ENCODE measurements around the gene TNFSF18. TPM values are rescaled to one million over a fixed set of nuclear protein-coding genes. Genes with fewer than 3 reads are reported as not detected.

The TNFSF18 gene
- total and polyA plus RNA-seq, 2 donors (not counting 1 experiment from before 2014, with no cell fraction given), result not detected

DNA sequence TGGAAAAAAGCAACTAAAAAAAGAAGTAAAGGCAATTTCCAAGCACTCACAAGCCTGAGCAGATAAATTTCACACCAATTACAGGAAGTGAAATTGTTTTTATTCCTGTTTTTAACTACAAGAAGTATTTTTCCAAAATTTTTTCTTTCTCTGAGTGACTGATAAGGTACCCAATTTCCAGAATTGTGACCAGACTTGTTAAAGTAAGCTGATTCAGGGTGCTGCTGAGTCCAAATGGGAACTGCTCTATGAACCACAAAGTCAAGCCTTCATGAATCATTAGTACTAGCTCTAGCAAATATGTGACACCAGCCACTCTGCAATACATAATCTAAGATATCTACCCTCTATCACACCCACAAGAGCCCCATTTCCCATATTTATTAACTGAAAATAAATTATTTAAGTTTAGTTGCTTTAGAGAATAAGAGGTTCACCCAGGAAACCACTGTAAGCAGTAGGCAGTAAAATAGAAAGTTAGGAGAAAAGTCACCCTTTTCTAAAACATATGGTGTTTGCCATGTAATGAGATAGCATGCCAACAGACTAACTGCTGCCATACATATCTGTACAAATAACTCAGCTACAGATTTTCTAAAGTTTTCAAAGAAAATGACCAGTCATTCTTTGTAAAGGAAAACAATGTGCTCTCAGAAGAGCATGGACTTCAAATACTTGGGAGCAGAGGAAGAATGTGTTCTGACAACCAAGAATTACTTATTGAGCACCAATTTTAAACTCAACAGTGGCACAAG, 43.1 kb upstream of the TNFSF18 start:
- Histone ChIP-seq H3K4me3 (ENCODE audit: control extremely low read depth in 1 of 5, extremely low read depth in 1 of 5, insufficient read depth in 1 of 5, low read depth in 2 of 5, low read length in 4 of 5) (no peak overlapping the region), H3K27me3 (replicated peaks in 1 of 4; ENCODE audit: control extremely low read depth in 1 of 4, control insufficient read depth in 3 of 4, insufficient read depth in 4 of 4, low read length in 3 of 4) (no peaks in the 10 kb centered on the region), H3K27ac (ENCODE audit: low read length in 2 of 2) (no peak overlapping the region), H4K20me1 (ENCODE audit: control insufficient read depth, insufficient read depth, low read length, poor library complexity, severe bottlenecking) (no peaks in the 10 kb centered on the region), H3K79me2 (ENCODE audit: control insufficient read depth, insufficient read depth, low read length) (no peaks in the 10 kb centered on the region), H3K4me2 (replicated peaks; ENCODE audit: low read depth, low read length, poor library complexity, severe bottlenecking) (no peak overlapping the region), H3K36me3 (replicated peaks in 1 of 2; ENCODE audit: control extremely low read depth in 1 of 2, control insufficient read depth in 1 of 2, extremely low read depth in 1 of 2, insufficient read depth in 2 of 2, low read length in 1 of 2) (no peaks in the 10 kb centered on the region), H2AFZ (ENCODE audit: insufficient read depth, low read depth, low read length, poor library complexity, severe bottlenecking) (no peak overlapping the region), H3K4me1 (ENCODE audit: control insufficient read depth in 2 of 2, insufficient read depth in 2 of 2, low read length in 2 of 2) (no peaks in the 10 kb centered on the region), H3K9ac (ENCODE audit: low read length) (no peak overlapping the region), H3K9me3 (ENCODE audit: control extremely low read depth in 1 of 3, control insufficient read depth in 2 of 3, insufficient read depth in 1 of 3, low read length in 2 of 3) (no peaks in the 10 kb centered on the region)
- no peak for DNase-seq
- CTCF ChIA-PET, result no interaction called here
- no peak for ATAC-seq (ENCODE audit: low read depth)
- no peaks in the 10 kb centered on the region for H3K27me3 Mint-ChIP-seq
- POLR2A ChIA-PET, result no interaction called here
- no peak overlapping the region for H3K4me3 Mint-ChIP-seq
- H3K9me3 Mint-ChIP-seq (ENCODE audit: insufficient read depth), result no peaks in the 10 kb centered on the region
- intact Hi-C loops (cut with micrococcal nuclease), result no loop called here
- TF ChIP-seq EZH2 (IDR thresholded peaks at IDR 0.05; ENCODE audit: borderline replicate concordance, insufficient read depth, low read depth, low read length, poor library complexity, severe bottlenecking), result no peak
- TF ChIP-seq, protein P1, sequence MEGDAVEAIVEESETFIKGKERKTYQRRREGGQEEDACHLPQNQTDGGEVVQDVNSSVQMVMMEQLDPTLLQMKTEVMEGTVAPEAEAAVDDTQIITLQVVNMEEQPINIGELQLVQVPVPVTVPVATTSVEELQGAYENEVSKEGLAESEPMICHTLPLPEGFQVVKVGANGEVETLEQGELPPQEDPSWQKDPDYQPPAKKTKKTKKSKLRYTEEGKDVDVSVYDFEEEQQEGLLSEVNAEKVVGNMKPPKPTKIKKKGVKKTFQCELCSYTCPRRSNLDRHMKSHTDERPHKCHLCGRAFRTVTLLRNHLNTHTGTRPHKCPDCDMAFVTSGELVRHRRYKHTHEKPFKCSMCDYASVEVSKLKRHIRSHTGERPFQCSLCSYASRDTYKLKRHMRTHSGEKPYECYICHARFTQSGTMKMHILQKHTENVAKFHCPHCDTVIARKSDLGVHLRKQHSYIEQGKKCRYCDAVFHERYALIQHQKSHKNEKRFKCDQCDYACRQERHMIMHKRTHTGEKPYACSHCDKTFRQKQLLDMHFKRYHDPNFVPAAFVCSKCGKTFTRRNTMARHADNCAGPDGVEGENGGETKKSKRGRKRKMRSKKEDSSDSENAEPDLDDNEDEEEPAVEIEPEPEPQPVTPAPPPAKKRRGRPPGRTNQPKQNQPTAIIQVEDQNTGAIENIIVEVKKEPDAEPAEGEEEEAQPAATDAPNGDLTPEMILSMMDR (IDR thresholded peaks at IDR 0.05), result no peak
- peaks cover 2% of the 10 kb centered on the region for H3K4me1 Mint-ChIP-seq
- no peak overlapping the region for H3K27ac Mint-ChIP-seq

DNA sequence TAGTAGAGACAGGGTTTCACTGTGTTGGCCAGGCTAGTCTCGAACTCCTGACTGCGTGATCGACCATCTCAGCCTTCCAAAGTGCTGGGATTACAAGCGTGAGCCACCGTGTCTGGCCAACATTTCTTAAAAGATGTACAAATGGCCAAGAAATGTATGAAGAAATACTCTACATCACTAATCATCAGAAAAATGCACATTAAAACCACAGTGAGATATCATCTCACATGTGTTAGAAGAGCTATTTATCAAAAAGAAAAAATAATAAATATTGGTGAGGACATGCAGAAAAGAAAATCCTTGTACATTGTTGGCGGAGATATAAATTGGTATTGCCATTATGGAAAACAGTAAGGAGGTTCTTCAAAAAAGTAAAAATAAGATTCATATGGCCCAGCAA, 33.6 kb upstream of the TNFSF18 start:
- 100% methylated on average over 3 of the region's 6 CpGs for WGBS (ENCODE audit: insufficient coverage)
- Mint-ChIP-seq H3K27me3 (peaks cover 3% of the 10 kb centered on the region), H3K4me1 (no peaks in the 10 kb centered on the region), H3K9me3 (ENCODE audit: insufficient read depth) (no peaks in the 10 kb centered on the region), H3K27ac (no peak overlapping the region), H3K4me3 (no peak overlapping the region)
- no peaks in the 10 kb centered on the region for H3K36me3 ChIP-seq (replicated peaks in 1 of 2; ENCODE audit: control extremely low read depth in 1 of 2, control insufficient read depth in 1 of 2, extremely low read depth in 1 of 2, insufficient read depth in 2 of 2, low read length in 1 of 2)
- H3K4me2 ChIP-seq (replicated peaks; ENCODE audit: low read depth, low read length, poor library complexity, severe bottlenecking), result no peak overlapping the region
- no peaks in the 10 kb centered on the region for H4K20me1 ChIP-seq (ENCODE audit: control insufficient read depth, insufficient read depth, low read length, poor library complexity, severe bottlenecking)
- no peak overlapping the region for H3K27ac ChIP-seq (ENCODE audit: low read length in 2 of 2)
- CTCF ChIA-PET, result no interaction called here
- no peak overlapping the region for H2AFZ ChIP-seq (ENCODE audit: insufficient read depth, low read depth, low read length, poor library complexity, severe bottlenecking)
- H3K9ac ChIP-seq (ENCODE audit: low read length), result no peak overlapping the region
- POLR2A ChIA-PET, result no interaction called here
- no peak for TF ChIP-seq EZH2 (IDR thresholded peaks at IDR 0.05; ENCODE audit: borderline replicate concordance, insufficient read depth, low read depth, low read length, poor library complexity, severe bottlenecking)
- TF ChIP-seq, protein P1 (IDR thresholded peaks at IDR 0.05), result no peak
- no peaks in the 10 kb centered on the region for H3K4me1 ChIP-seq (ENCODE audit: control insufficient read depth in 2 of 2, insufficient read depth in 2 of 2, low read length in 2 of 2)
- DNase-seq, result no peak
- ATAC-seq (ENCODE audit: low read depth), result no peak
- no peak overlapping the region for H3K4me3 ChIP-seq (ENCODE audit: control extremely low read depth in 1 of 5, extremely low read depth in 1 of 5, insufficient read depth in 1 of 5, low read depth in 2 of 5, low read length in 4 of 5)
- no peaks in the 10 kb centered on the region for H3K27me3 ChIP-seq (replicated peaks in 1 of 4; ENCODE audit: control extremely low read depth in 1 of 4, control insufficient read depth in 3 of 4, insufficient read depth in 4 of 4, low read length in 3 of 4)
- no peaks in the 10 kb centered on the region for H3K79me2 ChIP-seq (ENCODE audit: control insufficient read depth, insufficient read depth, low read length)
- no peaks in the 10 kb centered on the region for H3K9me3 ChIP-seq (ENCODE audit: control extremely low read depth in 1 of 3, control insufficient read depth in 2 of 3, insufficient read depth in 1 of 3, low read length in 2 of 3)
- intact Hi-C loops (cut with micrococcal nuclease), result no loop called here
